ENCODE measurements around the gene USP4.
A peak's percentile ranks its signal among the peaks of the same experiment; 100 is the strongest.
"Not testable (repeated sequence)": the region's sequence is repeated elsewhere in the genome, so short reads cannot be mapped to it uniquely, and the experiment has no call there.

USP4 gene, protein sequence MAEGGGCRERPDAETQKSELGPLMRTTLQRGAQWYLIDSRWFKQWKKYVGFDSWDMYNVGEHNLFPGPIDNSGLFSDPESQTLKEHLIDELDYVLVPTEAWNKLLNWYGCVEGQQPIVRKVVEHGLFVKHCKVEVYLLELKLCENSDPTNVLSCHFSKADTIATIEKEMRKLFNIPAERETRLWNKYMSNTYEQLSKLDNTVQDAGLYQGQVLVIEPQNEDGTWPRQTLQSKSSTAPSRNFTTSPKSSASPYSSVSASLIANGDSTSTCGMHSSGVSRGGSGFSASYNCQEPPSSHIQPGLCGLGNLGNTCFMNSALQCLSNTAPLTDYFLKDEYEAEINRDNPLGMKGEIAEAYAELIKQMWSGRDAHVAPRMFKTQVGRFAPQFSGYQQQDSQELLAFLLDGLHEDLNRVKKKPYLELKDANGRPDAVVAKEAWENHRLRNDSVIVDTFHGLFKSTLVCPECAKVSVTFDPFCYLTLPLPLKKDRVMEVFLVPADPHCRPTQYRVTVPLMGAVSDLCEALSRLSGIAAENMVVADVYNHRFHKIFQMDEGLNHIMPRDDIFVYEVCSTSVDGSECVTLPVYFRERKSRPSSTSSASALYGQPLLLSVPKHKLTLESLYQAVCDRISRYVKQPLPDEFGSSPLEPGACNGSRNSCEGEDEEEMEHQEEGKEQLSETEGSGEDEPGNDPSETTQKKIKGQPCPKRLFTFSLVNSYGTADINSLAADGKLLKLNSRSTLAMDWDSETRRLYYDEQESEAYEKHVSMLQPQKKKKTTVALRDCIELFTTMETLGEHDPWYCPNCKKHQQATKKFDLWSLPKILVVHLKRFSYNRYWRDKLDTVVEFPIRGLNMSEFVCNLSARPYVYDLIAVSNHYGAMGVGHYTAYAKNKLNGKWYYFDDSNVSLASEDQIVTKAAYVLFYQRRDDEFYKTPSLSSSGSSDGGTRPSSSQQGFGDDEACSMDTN

DNA sequence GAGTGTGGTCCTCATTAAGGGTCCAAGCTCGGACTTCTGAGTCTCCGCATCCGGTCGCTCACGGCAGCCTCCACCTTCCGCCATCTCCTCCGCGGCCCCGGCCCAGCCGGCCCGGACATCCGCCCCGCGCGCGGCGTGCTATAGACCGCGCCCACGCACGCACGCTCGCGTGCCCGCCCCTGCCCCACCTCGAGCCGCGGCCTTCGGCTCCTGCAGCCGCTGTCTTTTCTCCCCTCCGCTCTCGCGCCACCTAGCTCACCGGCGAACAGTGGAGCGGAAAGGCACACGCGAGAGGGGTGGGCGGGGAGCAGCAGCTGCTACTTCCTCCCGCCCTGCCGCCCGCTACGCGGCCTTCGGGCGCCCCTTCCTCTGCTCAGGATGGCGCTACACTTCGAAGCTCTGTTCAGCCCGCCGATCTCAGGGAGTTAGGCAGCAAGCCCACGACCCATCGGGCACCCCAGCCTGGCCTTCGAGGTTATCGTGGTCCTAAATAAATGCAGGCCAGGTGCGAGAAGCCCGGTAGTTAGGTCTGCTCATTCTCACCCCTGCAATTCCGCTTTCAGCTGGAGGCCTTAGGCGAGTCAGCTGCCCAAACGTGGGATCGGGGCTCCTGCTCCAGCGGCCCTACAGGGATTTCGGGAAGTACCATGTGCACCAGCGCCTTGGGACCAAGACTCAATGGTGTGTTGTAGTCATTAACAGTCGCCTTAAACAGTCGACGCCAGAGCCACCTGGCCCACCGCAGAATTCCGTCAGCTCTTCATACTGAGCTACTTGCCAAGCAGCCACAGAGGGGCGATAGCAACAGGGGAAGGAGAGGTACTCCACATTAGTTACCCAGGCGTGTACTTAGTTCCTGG lies at the start of gene USP4:
USP4 (minus strand) TSS at position 113 of the 860 bp plus-strand sequence; CDS start at position 84, 29 bp downstream.
- DNase-seq, result peak; percentile 94

DNA sequence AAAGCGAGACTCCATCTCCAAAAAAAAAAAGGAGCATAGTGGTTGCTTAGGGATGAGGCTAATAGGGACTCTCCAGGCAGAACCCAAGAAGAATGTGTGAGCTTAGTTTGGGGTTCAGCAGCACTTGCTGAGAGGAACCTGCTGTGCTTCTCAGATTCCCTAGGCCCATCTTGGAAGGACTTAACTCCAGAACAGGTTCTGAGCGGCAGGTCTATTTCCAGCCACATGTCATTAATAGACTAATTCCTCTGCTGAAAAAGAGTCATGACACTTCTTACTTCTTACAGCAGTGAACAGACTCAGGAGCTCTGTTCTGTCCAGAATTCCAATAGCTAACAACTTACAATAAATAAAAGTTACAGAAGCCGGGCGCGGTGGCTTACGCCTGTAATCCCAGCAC lies 49.4 kb upstream of the USP4 start:
- no peak for DNase-seq

DNA sequence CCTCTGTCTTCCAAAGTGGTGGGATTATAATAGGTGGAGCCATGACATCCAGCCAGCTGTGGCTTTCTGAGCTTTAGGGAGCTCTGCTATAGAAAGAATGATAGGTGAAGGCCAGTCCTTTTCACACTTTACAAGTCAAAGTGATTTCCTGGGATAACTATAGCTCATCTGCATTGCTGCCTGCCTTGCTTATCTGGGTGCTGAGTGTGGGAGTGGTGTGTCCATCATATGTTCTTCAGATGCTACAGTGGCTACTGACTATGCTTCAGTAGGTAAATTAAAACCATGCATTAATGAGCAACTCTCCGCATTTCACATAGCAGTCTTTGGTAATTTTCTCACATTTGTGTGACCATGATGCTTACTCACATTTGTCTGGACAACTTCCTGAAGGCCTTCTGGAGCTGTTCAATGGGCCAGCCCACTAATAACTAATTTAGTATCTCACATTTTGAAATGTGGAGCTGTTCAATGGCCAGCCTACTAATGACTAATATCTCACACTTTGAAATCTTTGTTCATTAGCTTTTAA lies 48.5 kb upstream of the USP4 start:
- no peak for DNase-seq

DNA sequence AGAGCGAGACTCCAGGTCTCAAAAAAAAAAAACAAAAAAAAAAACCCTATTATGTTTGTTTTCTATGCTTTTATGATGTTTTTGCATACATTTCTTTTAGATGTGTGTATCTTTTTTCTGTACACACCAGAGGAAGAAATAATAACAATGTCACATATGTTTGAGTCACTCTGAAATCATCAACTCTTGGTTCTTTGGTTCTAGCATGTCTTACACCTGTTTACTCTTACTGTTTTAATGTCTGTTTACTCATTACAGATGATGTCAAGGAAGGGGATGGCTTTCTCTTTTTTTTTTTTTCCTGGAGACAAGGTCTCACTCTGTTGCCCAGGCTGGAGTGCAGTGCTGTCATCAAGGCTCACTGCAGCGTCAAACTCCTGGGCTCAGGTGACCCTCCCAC lies 47.9 kb upstream of the USP4 start:
- no peak for DNase-seq

DNA sequence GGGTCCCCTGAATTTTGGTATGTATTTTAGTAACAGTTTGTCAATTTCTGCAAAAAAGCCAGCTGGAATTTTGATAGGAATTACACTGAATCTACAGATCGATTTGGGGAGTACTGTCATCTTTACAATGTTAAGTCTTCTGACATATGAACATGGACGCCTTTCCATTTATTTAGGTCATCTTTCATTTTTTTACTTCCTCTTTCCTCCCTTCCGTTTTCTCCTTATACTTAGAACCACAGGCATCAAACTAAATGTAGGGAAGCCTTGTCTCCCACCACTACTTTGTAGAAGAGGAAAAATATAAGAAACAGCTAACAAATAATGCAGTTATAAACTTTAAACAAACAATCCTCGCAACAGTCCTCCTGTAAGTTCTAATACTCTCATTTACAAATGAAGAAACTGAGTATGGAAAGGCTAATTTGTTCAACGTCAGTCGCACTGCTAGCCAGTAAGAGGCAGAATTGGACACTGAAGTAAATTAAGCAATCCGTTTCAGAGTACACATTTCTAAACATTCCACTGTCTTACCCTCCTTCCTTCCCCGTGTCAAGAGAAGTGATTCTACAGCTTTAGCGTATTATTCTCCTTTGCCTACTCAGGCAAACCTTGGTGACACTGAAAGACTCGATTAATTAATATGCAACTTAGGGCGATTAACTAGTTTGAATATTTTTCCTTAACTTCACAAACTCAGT lies 46.4 kb upstream of the USP4 start:
- no peak for DNase-seq

DNA sequence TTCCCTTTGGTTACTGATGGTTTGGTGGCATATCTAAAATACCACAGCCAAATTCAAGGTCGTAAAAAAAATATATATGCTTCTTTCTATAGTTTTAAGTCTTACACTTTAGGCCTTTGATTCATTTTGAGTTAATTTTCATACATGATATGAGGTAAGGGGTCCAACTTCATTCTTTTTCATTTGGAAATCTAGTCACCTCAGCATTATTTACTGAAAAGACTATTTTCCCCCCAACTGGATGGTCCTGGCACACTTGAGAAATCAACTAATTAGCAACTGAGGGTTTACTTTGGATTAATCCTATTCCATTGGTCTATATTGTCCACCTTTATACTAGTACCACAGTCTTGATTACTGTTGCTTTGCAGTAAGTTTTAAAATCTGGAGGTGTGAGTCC lies 45.8 kb upstream of the USP4 start:
- DNase-seq, result no peak

DNA sequence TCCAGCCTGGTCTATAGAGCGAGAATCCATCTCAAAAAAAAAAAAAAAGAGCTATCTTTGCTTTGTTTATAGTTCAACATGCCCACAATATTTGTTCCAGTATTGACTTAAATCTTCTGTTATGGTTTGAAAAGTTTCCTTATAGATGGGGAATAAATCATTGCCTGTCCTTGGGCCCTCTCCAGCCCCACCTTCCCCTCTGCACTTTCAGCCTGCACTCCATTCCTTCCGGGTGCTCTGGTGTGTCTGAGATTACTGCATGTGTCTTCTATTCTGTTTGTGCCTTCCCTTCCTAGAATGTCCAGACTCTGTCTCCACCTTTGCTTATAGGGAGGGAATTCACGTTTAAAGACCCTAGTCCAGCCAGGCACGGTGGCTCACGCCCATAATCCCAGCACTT lies 43.5 kb upstream of the USP4 start:
- no peak for DNase-seq

DNA sequence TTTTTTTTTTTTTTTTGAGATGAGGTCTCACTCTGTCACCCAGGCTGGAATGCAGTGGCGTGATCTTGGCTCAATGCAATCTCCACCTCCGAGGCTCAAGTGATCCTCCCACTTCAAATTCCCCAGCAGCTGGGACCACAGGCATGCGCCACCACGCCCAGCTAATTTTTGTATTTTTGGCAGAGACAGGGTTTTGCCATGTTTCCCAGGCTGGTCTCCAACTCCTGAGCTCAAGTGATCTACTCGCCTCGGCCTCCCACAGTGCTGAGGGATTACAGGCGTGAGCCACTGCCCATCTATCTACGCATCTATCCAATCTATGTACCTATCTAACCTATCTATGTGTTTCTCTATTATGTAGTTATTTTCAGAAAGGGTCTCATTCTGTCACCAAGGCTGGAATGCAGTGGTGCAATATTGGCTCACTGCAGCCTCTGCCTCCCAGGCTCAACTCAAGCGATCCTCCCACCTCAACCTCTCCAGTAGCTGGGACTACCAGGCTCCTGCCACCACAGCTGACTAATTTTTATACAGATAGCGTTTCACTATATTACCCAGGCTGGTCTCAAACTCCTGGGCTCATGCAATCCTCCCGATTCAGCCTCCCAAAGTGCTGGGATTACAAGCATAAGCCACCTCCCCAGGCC lies 38.5 kb upstream of the USP4 start:
- no peak for DNase-seq

DNA sequence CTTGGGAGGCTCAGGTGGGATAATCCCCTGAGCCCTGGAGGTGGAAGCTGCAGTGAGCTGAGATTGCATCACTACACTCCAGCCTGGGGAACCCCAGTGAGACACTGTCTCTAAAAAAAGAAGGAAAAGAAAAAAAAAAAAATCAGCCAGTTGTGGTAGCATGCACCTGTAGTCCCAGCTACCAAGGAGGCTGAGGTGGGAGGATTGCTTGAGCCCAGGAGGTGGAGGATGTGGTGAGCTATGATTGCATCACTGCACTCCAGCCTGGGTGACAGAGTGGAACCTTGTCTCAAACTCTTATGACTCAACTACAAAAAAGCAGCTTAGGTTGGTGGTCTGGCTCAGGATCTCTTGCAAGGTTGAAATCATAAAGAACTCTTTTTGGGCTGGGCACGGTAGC lies 37.6 kb upstream of the USP4 start:
- no peak for DNase-seq

DNA sequence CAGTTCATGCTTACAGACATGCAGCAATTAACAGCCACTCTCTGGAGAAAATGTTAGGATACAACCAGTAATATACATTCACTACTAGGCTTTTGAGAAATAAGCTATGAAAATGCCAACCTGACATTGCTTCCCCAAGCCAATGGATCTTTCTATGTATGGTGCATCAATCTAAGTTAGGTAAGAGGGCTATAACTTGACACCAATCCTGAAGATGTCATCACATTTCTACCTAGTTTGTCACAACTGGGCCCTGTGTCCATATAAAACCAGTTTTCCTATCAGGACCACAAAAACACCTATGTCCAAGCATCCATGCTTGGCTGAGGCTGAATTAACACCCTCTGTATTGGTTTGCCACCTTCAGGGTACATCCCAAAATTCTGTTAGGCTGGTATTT lies 32.1 kb upstream of the USP4 start:
- DNase-seq, result no peak

DNA sequence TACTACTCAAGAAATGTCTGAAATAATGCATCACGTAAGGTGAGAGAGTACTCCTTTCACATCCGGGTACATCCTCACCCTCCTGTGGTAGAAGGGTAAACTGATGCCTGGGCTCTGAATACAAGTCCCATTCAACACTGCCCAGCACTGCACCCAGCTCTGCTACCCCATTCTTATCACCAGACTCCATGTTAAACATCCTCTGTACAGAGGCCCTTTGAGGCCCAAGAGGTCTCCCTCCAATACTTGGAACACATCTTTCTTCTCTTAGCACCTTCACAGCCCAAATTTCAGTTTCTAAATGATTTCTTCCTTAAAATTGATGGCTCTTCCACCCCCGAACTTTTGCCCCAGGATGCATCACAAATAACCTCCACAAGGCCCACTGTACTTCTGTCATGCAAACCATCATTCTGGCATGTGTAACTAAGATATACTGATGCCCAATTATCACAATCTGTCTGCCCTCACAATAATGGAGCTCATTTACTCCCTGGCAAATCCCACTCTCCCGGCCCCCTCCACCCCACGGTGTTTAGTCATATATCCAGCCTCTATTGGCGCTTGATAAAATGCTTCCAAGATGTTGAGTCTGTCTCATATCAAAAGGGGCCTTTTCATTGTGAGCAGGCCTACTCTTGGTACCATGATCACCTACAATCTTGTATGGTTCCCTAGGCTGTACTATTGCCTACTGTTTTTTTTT lies 30.9 kb upstream of the USP4 start:
- no peak for DNase-seq

DNA sequence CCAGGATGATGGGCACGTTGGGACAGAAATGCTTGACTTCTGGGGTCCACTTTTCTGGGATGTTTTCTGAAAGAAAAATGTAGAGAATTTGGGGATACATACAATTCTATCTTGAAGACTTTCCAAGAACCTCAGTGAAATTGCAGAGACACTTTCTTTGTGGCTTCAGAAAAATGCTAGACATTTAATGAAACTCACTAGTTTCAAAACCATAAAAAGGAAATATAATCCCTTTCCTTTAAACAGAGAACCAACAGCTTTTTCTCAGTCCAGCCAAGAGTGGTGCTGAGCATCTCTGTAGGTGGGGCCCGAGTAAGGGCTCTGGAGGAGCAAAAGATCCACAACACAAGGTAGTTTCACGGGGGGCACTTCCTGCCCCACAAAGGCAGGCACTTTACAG lies 22.7 kb upstream of the USP4 start:
- no peak for DNase-seq

DNA sequence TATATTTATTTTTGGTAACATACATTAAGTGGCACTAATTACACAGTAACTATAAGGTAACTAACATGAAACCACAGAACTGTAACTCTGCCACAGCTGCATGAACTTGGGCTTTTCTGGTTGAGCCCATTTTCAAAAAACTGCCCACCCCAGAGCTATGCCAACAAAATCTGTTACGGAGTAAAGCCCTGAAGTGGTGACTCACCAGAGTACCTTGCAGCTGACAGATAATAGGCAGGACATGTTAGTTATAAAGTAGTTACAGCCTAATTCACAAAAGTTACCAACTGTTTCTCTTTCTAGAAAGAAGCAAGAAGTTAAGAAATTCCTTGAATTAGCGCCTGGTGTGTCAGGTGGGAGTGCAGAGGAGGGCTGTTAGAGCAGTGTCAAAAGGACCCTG lies 19.8 kb upstream of the USP4 start:
- no peak for DNase-seq

DNA sequence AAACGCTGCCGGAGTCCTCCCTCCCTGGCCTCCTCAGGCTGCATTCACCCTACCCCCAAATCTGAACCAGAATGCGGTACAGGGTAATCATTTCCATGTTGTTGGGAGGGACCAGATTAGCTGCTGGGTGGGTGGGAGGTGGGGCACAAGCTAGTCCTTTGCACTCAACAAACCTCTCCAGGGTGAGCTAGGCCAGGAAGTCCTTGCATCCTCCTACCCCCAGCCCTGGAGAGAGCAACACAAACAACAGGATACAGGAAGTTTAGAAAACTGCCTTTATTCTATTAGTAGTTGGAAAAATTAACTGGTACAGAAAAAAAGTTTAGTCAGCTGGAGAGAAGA lies 19.0 kb upstream of the USP4 start:
- no peak for DNase-seq

DNA sequence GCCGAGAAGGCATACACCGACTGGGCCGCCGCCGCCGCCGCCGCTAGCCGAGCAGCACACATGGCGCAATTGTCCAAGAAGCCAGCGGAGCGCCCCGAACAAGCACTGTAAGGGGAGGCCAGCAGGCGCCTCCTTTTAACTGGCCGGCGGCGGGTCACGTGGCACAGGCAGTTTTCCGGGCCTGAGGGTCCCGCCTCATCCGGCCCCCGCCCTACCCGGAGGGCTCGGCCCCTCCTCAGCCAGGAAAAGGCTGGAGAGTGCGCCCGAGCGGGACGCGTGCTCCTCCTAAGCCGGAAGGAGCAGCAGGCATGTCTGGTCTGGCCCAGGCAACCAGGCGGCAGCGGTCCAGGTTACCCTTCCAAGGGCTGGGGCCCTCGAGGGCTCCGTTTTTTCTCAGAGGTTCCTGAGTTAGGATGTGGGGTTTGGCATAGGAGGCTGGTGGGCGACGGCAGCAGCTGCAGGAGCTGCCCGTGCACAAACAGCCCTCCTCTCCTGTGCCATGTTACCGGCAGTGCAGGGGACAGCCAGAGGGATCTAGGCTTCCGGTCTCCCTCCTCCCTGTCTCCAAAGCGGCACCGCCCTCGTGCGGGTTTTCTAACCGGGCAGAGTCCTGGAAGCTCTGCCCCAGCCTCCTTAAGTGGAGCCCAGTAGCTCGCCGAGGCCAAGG lies 18.5 kb upstream of the USP4 start, which contains the start of gene GPX1:
GPX1 (minus strand) TSS at position 137 of the 667 bp plus-strand sequence; CDS start at position 62, 75 bp downstream.
- peak; percentile 97 for DNase-seq

DNA sequence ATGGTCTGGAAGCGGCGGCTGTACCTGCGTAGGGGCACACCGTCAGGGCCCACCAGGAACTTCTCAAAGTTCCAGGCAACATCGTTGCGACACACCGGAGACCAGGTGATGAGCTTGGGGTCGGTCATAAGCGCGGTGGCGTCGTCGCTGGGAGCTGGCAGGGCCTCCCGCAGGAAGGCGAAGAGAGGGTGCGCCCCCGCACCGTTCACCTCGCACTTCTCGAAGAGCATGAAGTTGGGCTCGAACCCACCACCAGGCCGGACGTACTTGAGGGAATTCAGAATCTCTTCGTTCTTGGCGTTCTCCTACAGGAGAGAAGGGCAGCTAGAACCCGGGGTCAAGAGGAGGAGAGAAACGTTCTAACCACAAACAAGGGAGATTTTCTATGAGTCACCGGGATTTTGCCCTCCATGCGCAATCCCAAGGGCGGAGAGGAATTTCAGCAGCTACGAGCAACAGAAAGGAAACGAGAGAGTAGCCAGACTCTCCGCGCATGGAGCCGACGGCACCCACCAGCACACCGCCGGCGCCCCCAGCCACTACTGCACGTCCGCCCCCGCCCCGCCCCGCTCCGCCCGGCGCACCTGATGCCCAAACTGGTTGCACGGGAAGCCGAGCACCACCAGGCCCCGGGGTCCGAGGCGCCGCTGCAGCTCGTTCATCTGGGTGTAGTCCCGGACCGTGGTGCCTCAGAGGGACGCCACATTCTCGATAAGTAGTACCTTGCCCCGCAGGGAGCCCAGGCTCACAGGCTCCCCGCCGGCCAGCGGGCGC lies 17.8 kb upstream of the USP4 start:
- peak; percentile 74 for DNase-seq

DNA sequence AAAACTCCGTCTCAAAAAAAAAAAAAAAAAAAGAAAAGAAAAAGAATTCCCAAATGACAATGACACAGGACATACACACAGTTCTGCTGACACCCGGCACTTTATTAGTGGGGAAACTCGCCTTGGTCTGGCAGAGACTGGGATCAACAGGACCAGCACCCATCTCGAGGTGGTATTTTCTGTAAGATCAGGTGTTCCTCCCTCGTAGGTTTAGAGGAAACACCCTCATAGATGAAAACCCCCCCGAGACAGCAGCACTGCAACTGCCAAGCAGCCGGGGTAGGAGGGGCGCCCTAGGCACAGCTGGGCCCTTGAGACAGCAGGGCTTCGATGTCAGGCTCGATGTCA lies 17.2 kb upstream of the USP4 start:
- not testable (repeated sequence) for DNase-seq

DNA sequence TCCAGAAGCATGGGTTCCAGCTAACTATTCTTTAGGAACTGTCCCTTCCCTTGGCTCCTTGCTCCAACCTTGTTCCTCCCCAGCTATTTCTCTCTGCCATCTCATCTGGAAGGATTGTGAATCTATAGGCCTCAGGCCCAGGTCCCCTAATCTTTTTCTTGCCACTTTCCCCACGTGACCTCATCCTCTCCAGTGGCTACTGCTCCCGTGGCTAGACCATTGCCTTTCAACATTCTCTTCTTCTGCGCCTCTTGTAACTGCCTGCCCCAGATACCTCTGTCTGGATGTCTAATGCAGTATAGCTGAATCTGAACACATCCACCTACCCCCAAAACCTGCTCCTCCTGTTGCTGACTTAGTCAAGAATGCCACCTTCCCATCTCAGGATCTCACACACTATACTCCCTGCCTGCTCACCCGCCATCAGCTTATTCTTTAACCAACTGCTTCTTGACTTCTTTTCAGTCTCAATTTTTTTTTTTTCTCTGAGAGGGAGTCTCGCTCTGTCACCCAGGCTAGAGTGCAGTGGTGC lies 13.1 kb upstream of the USP4 start:
- no peak for DNase-seq

DNA sequence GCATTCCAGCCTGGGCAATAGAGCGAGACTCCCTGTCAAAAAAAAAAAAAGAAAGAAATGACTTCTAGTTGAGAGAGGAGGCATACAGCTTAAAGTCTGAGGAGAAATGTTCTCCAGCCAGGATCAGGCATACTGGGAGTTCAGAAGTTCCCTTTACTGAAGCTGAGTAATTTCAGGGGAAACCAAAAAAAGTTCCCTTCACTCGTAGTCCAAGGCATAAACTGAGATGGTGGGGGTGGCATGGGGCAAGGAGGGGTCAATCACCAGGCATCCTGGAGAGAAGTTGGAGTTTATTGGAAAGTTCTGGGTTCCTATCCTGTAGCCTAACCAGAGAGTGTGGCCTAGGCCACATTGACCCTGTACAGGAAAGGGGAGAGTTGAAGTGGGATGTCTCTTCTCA lies 12.4 kb upstream of the USP4 start:
- DNase-seq, result no peak

Data from eye (tissue), 1 donor.